ENCODE measurements around the gene PLCB1. TPM values are rescaled to one million over a fixed set of nuclear protein-coding genes. Genes with fewer than 3 reads are reported as not detected.

The PLCB1 gene
- total and polyA plus RNA-seq, 2 experiments from 2014 or later = 6.7 to 20.5 TPM

- no peak for DNase-seq (ENCODE audit: low spot score)
- Histone ChIP-seq H3K36me3 (replicated peaks; ENCODE audit: insufficient read depth, low read depth) (no peaks in the 10 kb centered on the region), H3K4me1 (ENCODE audit: insufficient read depth) (no peaks in the 10 kb centered on the region), H2AFZ (no peak overlapping the region), H3K79me2 (no peaks in the 10 kb centered on the region), H3K9me3 (ENCODE audit: low read depth) (no peaks in the 10 kb centered on the region), H4K20me1 (ENCODE audit: insufficient read depth, poor library complexity, severe bottlenecking) (no peaks in the 10 kb centered on the region), H3K4me2 (no peak overlapping the region), H3K27ac (no peak overlapping the region), H3K27me3 (no peaks in the 10 kb centered on the region), H3K9me2 (replicated peaks; ENCODE audit: insufficient read depth) (no peaks in the 10 kb centered on the region), H3K4me3 (no peak overlapping the region)
- TF ChIP-seq CTCF (IDR thresholded peaks at IDR 0.05; ENCODE audit: poor library complexity) (no peak), EZH2 (IDR thresholded peaks at IDR 0.05; ENCODE audit: borderline replicate concordance) (no peak), EZH2phosphoT487 (IDR thresholded peaks at IDR 0.05; ENCODE audit: low read depth, severe bottlenecking, unreplicated experiment) (no peak)
- 91% methylated on average over 2 of the region's 2 CpGs for WGBS (ENCODE audit: low lambda C conversion rate, missing lambda C conversion rate)
Measured at GRCh38 chr20:8394308-8394945, 262.4 kb downstream of the PLCB1 start.

GRCh38 chr20:8395956-8396355, 263.9 kb downstream of the PLCB1 start:
- Histone ChIP-seq H3K27me3 (no peaks in the 10 kb centered on the region), H3K9me2 (replicated peaks; ENCODE audit: insufficient read depth) (no peaks in the 10 kb centered on the region), H3K36me3 (replicated peaks; ENCODE audit: insufficient read depth, low read depth) (no peaks in the 10 kb centered on the region), H3K4me1 (ENCODE audit: insufficient read depth) (no peaks in the 10 kb centered on the region), H3K27ac (no peak overlapping the region), H3K4me2 (no peak overlapping the region), H3K9me3 (ENCODE audit: low read depth) (no peaks in the 10 kb centered on the region), H3K79me2 (no peaks in the 10 kb centered on the region), H4K20me1 (ENCODE audit: insufficient read depth, poor library complexity, severe bottlenecking) (no peaks in the 10 kb centered on the region), H3K4me3 (no peak overlapping the region), H2AFZ (no peak overlapping the region)
- 69% methylated on average over 2 of the region's 2 CpGs for WGBS (ENCODE audit: low lambda C conversion rate, missing lambda C conversion rate)
- no peak for TF ChIP-seq CTCF (IDR thresholded peaks at IDR 0.05; ENCODE audit: poor library complexity)
- DNase-seq (ENCODE audit: low spot score) = no peak

- no peaks in the 10 kb centered on the region for H3K9me2 ChIP-seq (replicated peaks; ENCODE audit: insufficient read depth)
- no peaks in the 10 kb centered on the region for H3K27me3 ChIP-seq
- no peak overlapping the region for H3K4me3 ChIP-seq
- TF ChIP-seq EZH2 (IDR thresholded peaks at IDR 0.05; ENCODE audit: borderline replicate concordance) (no peak), CTCF (IDR thresholded peaks at IDR 0.05; ENCODE audit: poor library complexity) (no peak), EZH2phosphoT487 (IDR thresholded peaks at IDR 0.05; ENCODE audit: low read depth, severe bottlenecking, unreplicated experiment) (no peak)
- H3K79me2 ChIP-seq = no peaks in the 10 kb centered on the region
- H2AFZ ChIP-seq = no peak overlapping the region
- WGBS (ENCODE audit: low lambda C conversion rate, missing lambda C conversion rate) = 93% methylated on average over 6 of the region's 6 CpGs
- H3K36me3 ChIP-seq (replicated peaks; ENCODE audit: insufficient read depth, low read depth) = no peaks in the 10 kb centered on the region
- H3K4me2 ChIP-seq = no peak overlapping the region
- no peaks in the 10 kb centered on the region for H3K4me1 ChIP-seq (ENCODE audit: insufficient read depth)
- H3K9me3 ChIP-seq (ENCODE audit: low read depth) = no peaks in the 10 kb centered on the region
- no peak for DNase-seq (ENCODE audit: low spot score)
- H4K20me1 ChIP-seq (ENCODE audit: insufficient read depth, poor library complexity, severe bottlenecking) = no peaks in the 10 kb centered on the region
- H3K27ac ChIP-seq = no peak overlapping the region
Measured at GRCh38 chr20:8398263-8399051, 266.4 kb downstream of the PLCB1 start.

Data from hepatocyte (in vitro differentiated cells).